HG03103 (cell line): Measurements from ENCODE around the gene RAB38.

ENCODE experiments used
- ATAC-seq: cut with Tn5 transposase; IDR thresholded peaks from one replicate; pipeline ENCODE4 v1.9.1; 2021; ENCODE audit warnings: low read depth; ENCODE audit not compliant: unreplicated experiment

RAB38 gene

GRCh38 chr11:88170673-88171072 is 4.6 kb downstream of the RAB38 start:
- ATAC-seq, result no peak

- no peak for ATAC-seq
Measured at GRCh38 chr11:88169881-88170280, 5.4 kb downstream of the RAB38 start.

GRCh38 chr11:88169471-88169870 is 5.8 kb downstream of the RAB38 start:
- no peak for ATAC-seq

- ATAC-seq, result no peak
Measured at GRCh38 chr11:88167853-88168252, 7.4 kb downstream of the RAB38 start.

GRCh38 chr11:88164806-88165585 is 10.2 kb downstream of the RAB38 start:
- ATAC-seq, result no peak

- ATAC-seq, result no peak
Measured at GRCh38 chr11:88164320-88164719, 10.9 kb downstream of the RAB38 start.

GRCh38 chr11:88158081-88158480 is 17.2 kb downstream of the RAB38 start:
- no peak for ATAC-seq

GRCh38 chr11:88157370-88157769 is 17.9 kb downstream of the RAB38 start:
- ATAC-seq, result no peak

- ATAC-seq, result no peak
Measured at GRCh38 chr11:88152381-88152780, 22.9 kb downstream of the RAB38 start.

GRCh38 chr11:88151709-88152265 is 23.5 kb downstream of the RAB38 start:
- no peak for ATAC-seq

- no peak for ATAC-seq
Measured at GRCh38 chr11:88146106-88146505, 29.1 kb downstream of the RAB38 start.

- no peak for ATAC-seq
Measured at GRCh38 chr11:88139865-88140264, 35.4 kb downstream of the RAB38 start.

GRCh38 chr11:88131764-88132470 is 43.3 kb downstream of the RAB38 start:
- ATAC-seq, result no peak

GRCh38 chr11:88122956-88123355 is 52.3 kb downstream of the RAB38 start:
- ATAC-seq, result no peak

GRCh38 chr11:88119561-88119960 is 55.7 kb downstream of the RAB38 start:
- ATAC-seq, result no peak

GRCh38 chr11:88117281-88117858 is 57.9 kb downstream of the RAB38 start:
- ATAC-seq, result peak; percentile 48

GRCh38 chr11:88115828-88116755 is 59.2 kb downstream of the RAB38 start:
- ATAC-seq, result no peak

- ATAC-seq, result no peak
Measured at GRCh38 chr11:88114486-88115045, 60.7 kb downstream of the RAB38 start.

- no peak for ATAC-seq
Measured at GRCh38 chr11:88106666-88107065, 68.6 kb downstream of the RAB38 start.

- no peak for ATAC-seq
Measured at GRCh38 chr11:88105951-88106350, 69.3 kb downstream of the RAB38 start.
